GM19099 (cell line): ENCODE measurements around the gene C5orf24.

Experiments used
- POLR2A ChIP-seq: IDR thresholded peaks from 3 replicates; pipeline ENCODE4 v1.6.1; 2011; ENCODE audit warnings: low read depth; ENCODE audit not compliant: insufficient read length; ENCODE audit errors: extremely low read depth

The C5orf24 gene

GRCh38 chr5:134845852-134846640, at the start of gene C5orf24:
Gene C5orf24 (plus strand): TSS chr5:134845968. CDS start chr5:134854901, 8,933 bp downstream.
- peak; percentile 97 for TF ChIP-seq POLR2A

GRCh38 chr5:134798468-134798867, 47.3 kb upstream of the C5orf24 start:
- no peak for TF ChIP-seq POLR2A

- no peak for TF ChIP-seq POLR2A
Observed at GRCh38 chr5:134803821-134804220, 41.9 kb upstream of the C5orf24 start.

- no peak for TF ChIP-seq POLR2A
Observed at GRCh38 chr5:134813407-134813806, 32.4 kb upstream of the C5orf24 start.

GRCh38 chr5:134813827-134814226, 31.9 kb upstream of the C5orf24 start:
- TF ChIP-seq POLR2A: no peak

- TF ChIP-seq POLR2A: no peak
Observed at GRCh38 chr5:134817006-134817405, 28.8 kb upstream of the C5orf24 start.

GRCh38 chr5:134818776-134819175, 27.0 kb upstream of the C5orf24 start:
- no peak for TF ChIP-seq POLR2A

GRCh38 chr5:134819407-134819963, 26.3 kb upstream of the C5orf24 start:
- no peak for TF ChIP-seq POLR2A

GRCh38 chr5:134821841-134822240, 23.9 kb upstream of the C5orf24 start:
- no peak for TF ChIP-seq POLR2A

- TF ChIP-seq POLR2A: no peak
Observed at GRCh38 chr5:134824681-134825080, 21.1 kb upstream of the C5orf24 start.

GRCh38 chr5:134825212-134825611, 20.6 kb upstream of the C5orf24 start:
- TF ChIP-seq POLR2A: no peak

- TF ChIP-seq POLR2A: no peak
Observed at GRCh38 chr5:134833340-134834032, 12.3 kb upstream of the C5orf24 start.

GRCh38 chr5:134835623-134836022, 10.1 kb upstream of the C5orf24 start:
- no peak for TF ChIP-seq POLR2A

GRCh38 chr5:134837530-134838181, 8.1 kb upstream of the C5orf24 start:
- TF ChIP-seq POLR2A: no peak

GRCh38 chr5:134840811-134841210, 5.0 kb upstream of the C5orf24 start:
- TF ChIP-seq POLR2A: no peak
